ENCODE results near the gene STATH. TPM values are rescaled to one million over a fixed set of nuclear protein-coding genes. Genes with fewer than 3 reads are reported as not detected.
"Not testable (repeated sequence)": the region's sequence is repeated elsewhere in the genome, so short reads cannot be mapped to it uniquely, and the experiment has no call there.

The STATH gene
- total RNA-seq, 1 experiment from 2014 or later = not detected

DNA sequence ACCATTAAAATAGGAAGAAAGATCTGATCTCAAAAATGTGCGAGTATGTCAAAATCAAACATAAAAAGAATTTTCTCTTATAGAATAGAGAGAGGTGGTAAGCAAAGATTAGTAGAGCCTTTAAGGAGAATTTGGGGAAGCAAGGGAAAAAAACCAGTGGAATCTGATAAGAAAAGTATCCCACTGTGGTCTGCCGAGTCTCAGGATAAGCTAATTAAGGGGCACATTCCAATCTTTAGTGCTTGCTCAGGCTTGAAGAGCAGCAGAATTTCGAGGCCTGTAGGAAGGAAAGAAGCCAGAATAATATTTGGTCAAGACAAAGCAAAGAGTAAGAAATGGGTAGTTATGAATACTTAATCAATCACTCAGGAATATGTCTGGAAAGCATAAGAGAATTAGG, 13.0 kb downstream of the STATH start:
- no peak overlapping the region for H4K91ac ChIP-seq (ENCODE audit: insufficient read length, low read depth, low read length)
- no peak overlapping the region for H2BK12ac ChIP-seq (ENCODE audit: insufficient read length, low read depth, low read length)
- Mint-ChIP-seq H3K27me3 (ENCODE audit: low read depth) (no peaks in the 10 kb centered on the region), H3K4me3 (no peak overlapping the region), H3K36me3 (ENCODE audit: insufficient read depth in 1 of 3, low read depth in 3 of 3) (no peaks in the 10 kb centered on the region; a peak in 1 of 7 replicates), H3K4me1 (peaks cover 0 to 4% of the 10 kb centered on the region in 2 experiments; a peak in 2 of 4 replicates), H3K27ac (no peak overlapping the region; a peak in 3 of 7 replicates), H3K9me3 (no peaks in the 10 kb centered on the region)
- no peak for DNase-seq
- no peak overlapping the region for H2AFZ ChIP-seq (ENCODE audit: low read length)
- no peaks in the 10 kb centered on the region for H3K9me3 ChIP-seq (ENCODE audit: control insufficient read depth, low read depth, low read length)
- H4K20me1 ChIP-seq (ENCODE audit: control insufficient read depth, insufficient read depth, insufficient read length) = no peaks in the 10 kb centered on the region
- no CpG with 5 or more reads among the region's 3 CpGs for WGBS (ENCODE audit: extremely low coverage, insufficient read length, low lambda C conversion rate)
- H3K23me2 ChIP-seq (ENCODE audit: insufficient read length, low read depth, low read length, poor library complexity, severe bottlenecking) = no peaks in the 10 kb centered on the region
- no peak overlapping the region for H3K9ac ChIP-seq (ENCODE audit: extremely low read depth, insufficient read length, low read length)
- no peaks in the 10 kb centered on the region for H3K79me1 ChIP-seq (ENCODE audit: insufficient read depth, low read depth, low read length, poor library complexity, severe bottlenecking)
- no peak overlapping the region for H2BK15ac ChIP-seq (ENCODE audit: low read depth, low read length)
- H3K4ac ChIP-seq (ENCODE audit: low read depth, low read length) = no peak overlapping the region
- no peak overlapping the region for H2AK5ac ChIP-seq (ENCODE audit: insufficient read length, low read length)
- H3K23ac ChIP-seq (ENCODE audit: insufficient read length, low read depth, low read length) = no peak overlapping the region
- no peak overlapping the region for H3T11ph ChIP-seq (ENCODE audit: low read length)
- no peaks in the 10 kb centered on the region for H3K79me2 ChIP-seq (ENCODE audit: insufficient read depth, low read length)
- H2BK5ac ChIP-seq (ENCODE audit: insufficient read length, low read length) = no peak overlapping the region
- H3K27me3 ChIP-seq (ENCODE audit: insufficient read depth, low read length) = no peaks in the 10 kb centered on the region
- no peak overlapping the region for H3K14ac ChIP-seq (ENCODE audit: insufficient read depth, low read length)
- no peak overlapping the region for H3K18ac ChIP-seq (ENCODE audit: insufficient read length, low read depth, low read length)
- no peak overlapping the region for H4K5ac ChIP-seq (ENCODE audit: insufficient read length, low read depth, low read length)
- no peak overlapping the region for H4K8ac ChIP-seq (replicated peaks; ENCODE audit: insufficient read length, low read depth, low read length)
- no peak for TF ChIP-seq CTCF (conservative IDR thresholded peaks at IDR 0.05)
- no peak overlapping the region for H3K56ac ChIP-seq (ENCODE audit: insufficient read length, low read depth, low read length)
- no peak overlapping the region for H3K4me2 ChIP-seq (ENCODE audit: insufficient read depth, insufficient read length, low read length)
- no peak overlapping the region for H2BK20ac ChIP-seq (ENCODE audit: low read depth, low read length, poor library complexity, severe bottlenecking)
- H3K4me1 ChIP-seq (ENCODE audit: insufficient read depth, low read length) = no peaks in the 10 kb centered on the region
- H2BK120ac ChIP-seq (ENCODE audit: low read depth, low read length, poor library complexity, severe bottlenecking) = no peak overlapping the region
- H3K27ac ChIP-seq (ENCODE audit: insufficient read length, low read depth, low read length) = no peak overlapping the region

DNA sequence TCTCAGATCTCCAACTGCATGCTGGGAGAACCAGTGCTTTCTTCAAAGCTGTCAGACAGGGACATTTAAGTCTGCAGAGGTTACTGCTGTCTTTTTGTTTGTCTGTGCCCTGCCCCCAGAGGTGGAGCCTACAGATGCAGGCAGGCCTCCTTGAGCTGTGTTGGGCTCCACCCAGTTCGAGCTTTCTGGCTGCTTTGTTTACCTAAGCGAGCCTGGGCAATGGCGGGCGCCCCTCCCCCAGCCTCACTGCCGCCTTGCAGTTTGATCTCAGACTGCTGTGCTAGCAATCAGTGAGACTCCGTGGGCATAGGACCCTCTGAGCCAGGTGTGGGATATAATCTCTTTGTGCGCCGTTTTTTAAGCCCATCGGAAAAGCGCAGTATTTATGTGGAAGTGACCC, 23.2 kb downstream of the STATH start:
- DNase-seq; H3K9me3 ChIP-seq (ENCODE audit: control insufficient read depth, low read depth, low read length); H3K79me2 ChIP-seq (ENCODE audit: insufficient read depth, low read length); H3K27me3 Mint-ChIP-seq (ENCODE audit: low read depth); H3K14ac ChIP-seq (ENCODE audit: insufficient read depth, low read length); H2AFZ ChIP-seq (ENCODE audit: low read length); H4K20me1 ChIP-seq (ENCODE audit: control insufficient read depth, insufficient read depth, insufficient read length); H3K4me2 ChIP-seq (ENCODE audit: insufficient read depth, insufficient read length, low read length); H3K23ac ChIP-seq (ENCODE audit: insufficient read length, low read depth, low read length); H3K18ac ChIP-seq (ENCODE audit: insufficient read length, low read depth, low read length); H2BK5ac ChIP-seq (ENCODE audit: insufficient read length, low read length); H3K4me1 ChIP-seq (ENCODE audit: insufficient read depth, low read length); H3K9ac ChIP-seq (ENCODE audit: extremely low read depth, insufficient read length, low read length); H2BK15ac ChIP-seq (ENCODE audit: low read depth, low read length); H4K8ac ChIP-seq (replicated peaks; ENCODE audit: insufficient read length, low read depth, low read length); H3K36me3 Mint-ChIP-seq (ENCODE audit: insufficient read depth in 1 of 3, low read depth in 3 of 3); H3K4me1 Mint-ChIP-seq; H3T11ph ChIP-seq (ENCODE audit: low read length); H4K5ac ChIP-seq (ENCODE audit: insufficient read length, low read depth, low read length); H3K56ac ChIP-seq (ENCODE audit: insufficient read length, low read depth, low read length); H2BK12ac ChIP-seq (ENCODE audit: insufficient read length, low read depth, low read length); H2BK120ac ChIP-seq (ENCODE audit: low read depth, low read length, poor library complexity, severe bottlenecking); H4K91ac ChIP-seq (ENCODE audit: insufficient read length, low read depth, low read length); H3K79me1 ChIP-seq (ENCODE audit: insufficient read depth, low read depth, low read length, poor library complexity, severe bottlenecking); H3K27ac ChIP-seq (ENCODE audit: insufficient read length, low read depth, low read length); H3K23me2 ChIP-seq (ENCODE audit: insufficient read length, low read depth, low read length, poor library complexity, severe bottlenecking); H3K27me3 ChIP-seq (ENCODE audit: insufficient read depth, low read length); H2AK5ac ChIP-seq (ENCODE audit: insufficient read length, low read length); H3K4ac ChIP-seq (ENCODE audit: low read depth, low read length); H2BK20ac ChIP-seq (ENCODE audit: low read depth, low read length, poor library complexity, severe bottlenecking): not testable (repeated sequence)
- peak overlapping the region in 2 of 3 experiments; percentile 66 to 92; a peak in 1 of 7 replicates for H3K27ac Mint-ChIP-seq
- peak overlapping the region in 1 of 2 experiments; percentile 52; a peak in 3 of 5 replicates for H3K4me3 Mint-ChIP-seq
- peaks cover 7 to 14% of the 10 kb centered on the region in 2 experiments; a peak in 3 of 5 replicates for H3K9me3 Mint-ChIP-seq
- no CpG with 5 or more reads among the region's 10 CpGs for WGBS (ENCODE audit: extremely low coverage, insufficient read length, low lambda C conversion rate)
